Thoracic aorta (tissue), 2 donors: ENCODE data around the gene ABCA13. TPM values are rescaled to one million over a fixed set of nuclear protein-coding genes. Genes with fewer than 3 reads are reported as not detected.

ENCODE experiments used
- ATAC-seq: fragments of 150-250 bp; one replicate; pipeline ENCODE4 v1.8.0; 2017; ENCODE audit warnings: low read depth; ENCODE audit not compliant: insufficient number of reproducible peaks, low FRiP score
- DNase-seq: peaks from one replicate; pipeline ENCODE4 v3.0.0-alpha.2; 2020; ENCODE audit warnings: low spot score
- H3K27ac ChIP-seq, 2 donors: fragments of 200-600 bp; sonication (generic); 1 replicate in 1 of 2; 2 replicates in 1 of 2; pipeline ENCODE4 v1.5.1; 2016; ENCODE audit warnings: mild to moderate bottlenecking in 2 of 2, moderate library complexity in 2 of 2
- H3K27me3 ChIP-seq: fragments of 200-600 bp; sonication (generic); replicated peaks from 2 replicates; pipeline ENCODE4 v1.6.0; 2016; ENCODE audit warnings: mild to moderate bottlenecking; ENCODE audit not compliant: insufficient read depth
- H3K36me3 ChIP-seq: fragments of 200-600 bp; sonication (generic); one replicate; pipeline ENCODE4 v1.5.1; 2016
- H3K4me1 ChIP-seq, 2 donors: fragments of 200-600 bp; sonication (generic); 1 replicate in 1 of 2; 2 replicates in 1 of 2; pipeline versions ENCODE4 v1.5.1 to v1.6.0; 2016; ENCODE audit warnings: low read depth in 2 of 2, mild to moderate bottlenecking in 1 of 2; ENCODE audit not compliant: control insufficient read depth in 1 of 2
- H3K4me3 ChIP-seq: fragments of 200-600 bp; sonication (generic); 2 replicates; pipeline ENCODE4 v1.5.1; 2016; ENCODE audit warnings: mild to moderate bottlenecking
- H3K9me3 ChIP-seq: fragments of 200-600 bp; sonication (generic); 2 replicates; pipeline ENCODE4 v1.5.1; 2016
- CTCF ChIP-seq: fragments of 200-600 bp; sonication (generic); IDR thresholded peaks from one replicate; pipeline ENCODE4 v1.5.1; 2019; ENCODE audit warnings: antibody characterized with exemption
- total RNA-seq, 2 donors: library from RNA; depleted of rRNA; stranded (reverse); fragments of >200 nt; gene quantifications; one replicate each; pipeline versions ENCODE4 v1.1.0 to v1.2.3, GENCODE V29; 2016

ABCA13 gene
- total RNA-seq, 2 donors from 2014 or later = not detected

GRCh38 chr7:48301201-48301600 is 129.9 kb downstream of the ABCA13 start:
- ATAC-seq = no peak

GRCh38 chr7:48304641-48305040 is 133.4 kb downstream of the ABCA13 start:
- ATAC-seq (no peak), DNase-seq (no peak)
- Histone ChIP-seq H3K27me3 (no peaks in the 10 kb centered on the region), H3K9me3 (no peaks in the 10 kb centered on the region), H3K27ac (no peak overlapping the region), H3K4me3 (no peak overlapping the region), H3K4me1 (no peaks in the 10 kb centered on the region), H3K36me3 (no peaks in the 10 kb centered on the region)
- no peak for TF ChIP-seq CTCF

More at GRCh38 chr7:48301201-48301600, 129.9 kb downstream of the ABCA13 start:
- DNase-seq = no peak
- H3K27ac ChIP-seq = no peak overlapping the region
- TF ChIP-seq CTCF = no peak
- no peaks in the 10 kb centered on the region for H3K36me3 ChIP-seq
- no peak overlapping the region for H3K4me3 ChIP-seq
- no peaks in the 10 kb centered on the region for H3K9me3 ChIP-seq
- H3K4me1 ChIP-seq = no peaks in the 10 kb centered on the region
- H3K27me3 ChIP-seq = no peaks in the 10 kb centered on the region

GRCh38 chr7:48305661-48306060 is 134.4 kb downstream of the ABCA13 start:
- no peak for TF ChIP-seq CTCF
- Histone ChIP-seq H3K27ac (no peak overlapping the region), H3K36me3 (no peaks in the 10 kb centered on the region), H3K4me1 (no peaks in the 10 kb centered on the region), H3K9me3 (no peaks in the 10 kb centered on the region), H3K27me3 (no peaks in the 10 kb centered on the region), H3K4me3 (no peak overlapping the region)
- ATAC-seq (no peak), DNase-seq (no peak)

GRCh38 chr7:48307041-48307714 is 135.9 kb downstream of the ABCA13 start:
- Histone ChIP-seq H3K27me3 (no peaks in the 10 kb centered on the region), H3K4me3 (no peak overlapping the region), H3K4me1 (no peaks in the 10 kb centered on the region), H3K27ac (no peak overlapping the region), H3K9me3 (no peaks in the 10 kb centered on the region), H3K36me3 (no peaks in the 10 kb centered on the region)
- no peak for ATAC-seq
- no peak for DNase-seq
- TF ChIP-seq CTCF = no peak

- Histone ChIP-seq H3K27me3 (no peaks in the 10 kb centered on the region), H3K4me1 (no peaks in the 10 kb centered on the region), H3K27ac (no peak overlapping the region), H3K9me3 (no peaks in the 10 kb centered on the region), H3K4me3 (no peak overlapping the region), H3K36me3 (no peaks in the 10 kb centered on the region)
- ATAC-seq (no peak), DNase-seq (no peak)
- no peak for TF ChIP-seq CTCF
These were observed 138.5 kb downstream of the ABCA13 start for GRCh38 chr7:48309720-48310119.
